Erythroblast (primary cell): ENCODE measurements around the gene RIN1.

Experiments
- DNase-seq, 2 experiments: peaks; one replicate each; lab custom pipeline; 2025; lab: John Stamatoyannopoulos, UW
- GATA1 ChIP-seq: IDR thresholded peaks from 2 replicates; pipeline ENCODE4 v1.6.1; 2011; ENCODE audit warnings: low read depth, mild to moderate bottlenecking, control low read depth, low read length, moderate library complexity
- POLR2A ChIP-seq: IDR thresholded peaks from 2 replicates; pipeline ENCODE4 v1.6.1; 2011; ENCODE audit warnings: mild to moderate bottlenecking, low read length

RIN1 gene

DNA sequence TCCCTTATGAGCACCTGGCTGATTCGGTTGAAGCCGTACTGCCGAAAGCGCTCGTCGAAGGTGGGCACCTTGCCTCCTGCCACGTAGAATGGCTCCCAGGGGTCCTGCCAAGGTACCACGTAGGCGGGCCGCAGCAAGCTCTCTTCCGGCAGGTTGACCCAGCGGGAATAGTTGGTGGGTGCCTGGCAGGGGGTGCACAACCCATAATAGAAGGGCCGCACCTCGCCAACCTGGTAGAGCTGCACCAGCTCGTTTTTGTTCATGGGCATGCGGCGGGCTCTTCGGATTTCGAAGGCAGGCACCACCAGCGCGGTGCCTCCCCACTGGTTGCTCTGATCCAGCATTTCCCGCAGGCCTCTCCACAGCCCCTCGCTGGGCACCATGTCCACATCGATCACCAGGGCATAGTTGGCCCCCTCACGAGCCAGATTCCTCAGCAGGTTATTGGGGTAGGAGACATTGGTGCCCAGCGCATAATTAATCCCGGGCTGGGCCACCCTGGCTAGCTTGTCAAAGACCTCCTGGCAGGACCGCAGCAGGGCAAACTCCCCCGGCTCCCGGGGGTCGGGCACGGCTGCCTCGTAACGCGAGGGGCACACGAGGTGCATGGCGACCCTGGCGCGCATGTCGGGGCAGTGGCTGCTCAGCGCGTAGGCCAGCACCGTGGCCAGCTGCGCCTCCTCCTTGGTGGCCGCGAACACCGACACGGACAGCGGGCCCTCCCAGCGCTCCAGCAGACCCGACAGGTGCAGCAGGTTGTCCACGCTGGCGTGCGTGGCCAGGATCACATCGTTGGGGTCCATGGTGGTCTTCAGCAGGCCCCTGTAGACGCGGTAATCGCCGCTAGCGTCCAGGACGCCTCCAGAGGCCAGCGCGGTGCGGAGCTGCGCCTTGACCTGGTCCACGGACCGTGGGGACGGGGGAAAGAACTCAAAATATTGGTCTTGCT is 10.5 kb upstream of the RIN1 start:
- DNase-seq, result no peak
- TF ChIP-seq GATA1 (no peak), POLR2A (no peak)

- no peak for DNase-seq
- TF ChIP-seq POLR2A, result no peak
- no peak for TF ChIP-seq GATA1
These were observed 9.0 kb upstream of the RIN1 start for GRCh38 chr11:66345316-66345649.

GRCh38 chr11:66344550-66345315 is 8.5 kb upstream of the RIN1 start, which contains the start of gene BRMS1:
TSS of gene BRMS1 (minus strand) at chr11:66345104. CDS start at chr11:66342234, 2,870 bp downstream.
- DNase-seq, result peak; percentile 98 to 99
- TF ChIP-seq GATA1, result no peak
- TF ChIP-seq POLR2A, result peak; percentile 88

- no peak for TF ChIP-seq POLR2A
- no peak for TF ChIP-seq GATA1
- no peak for DNase-seq
These were observed 6.9 kb upstream of the RIN1 start for GRCh38 chr11:66343176-66343575.

GRCh38 chr11:66341502-66342126 is 5.4 kb upstream of the RIN1 start:
- no peak for DNase-seq
- TF ChIP-seq POLR2A (no peak), GATA1 (no peak)

DNA sequence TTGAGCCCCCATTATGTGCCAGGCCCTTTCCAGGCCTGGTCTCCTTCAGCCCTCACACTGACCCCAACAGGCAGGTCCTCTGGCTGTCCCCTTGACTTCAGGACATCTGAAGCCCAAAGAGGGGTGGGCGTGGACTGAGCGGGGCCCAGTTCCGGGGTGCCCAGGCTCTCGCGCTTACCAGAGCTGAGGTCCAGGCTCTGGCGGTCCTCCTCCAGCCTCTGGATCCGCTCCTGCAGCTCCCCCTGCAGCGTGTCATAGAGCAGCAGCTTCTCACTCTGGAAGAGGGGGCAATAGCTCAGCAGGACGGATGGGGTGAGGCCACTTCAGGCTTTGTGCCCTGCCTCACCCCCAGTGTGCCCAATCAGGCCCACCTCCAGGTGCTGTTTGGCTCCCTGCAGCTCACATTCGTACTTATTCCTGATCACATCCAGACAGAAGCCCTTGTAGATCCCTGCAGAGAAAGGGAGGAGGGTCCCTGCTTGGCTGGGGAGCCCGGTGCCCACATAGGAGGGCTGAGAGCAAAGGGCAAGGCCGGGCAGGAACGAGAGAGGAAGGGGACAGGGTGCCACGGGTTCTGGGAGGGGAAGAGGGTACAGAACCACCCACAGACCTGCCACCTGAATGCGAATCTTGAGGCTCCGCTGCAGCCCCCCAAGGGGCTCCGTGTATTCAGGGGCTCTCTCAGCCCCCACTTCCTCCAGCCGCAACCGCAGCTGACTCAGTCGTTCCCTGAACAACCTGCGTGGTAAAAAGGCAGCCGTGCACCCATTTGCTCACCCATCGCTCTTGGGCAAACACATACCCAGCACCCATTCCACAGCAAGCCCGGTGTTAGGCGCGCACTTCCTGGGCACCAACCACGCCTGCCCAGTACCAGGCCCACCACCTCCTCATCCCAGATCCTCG is 4.6 kb upstream of the RIN1 start:
- DNase-seq, result no peak
- TF ChIP-seq GATA1 (no peak), POLR2A (no peak)

- TF ChIP-seq POLR2A (no peak), GATA1 (no peak)
- DNase-seq, result no peak
These were observed 3.7 kb upstream of the RIN1 start for GRCh38 chr11:66339686-66340483.

- TF ChIP-seq POLR2A (no peak), GATA1 (no peak)
- DNase-seq, result no peak
These were observed 3.0 kb upstream of the RIN1 start for GRCh38 chr11:66339162-66339675.

GRCh38 chr11:66338276-66339161 is 2.3 kb upstream of the RIN1 start:
- DNase-seq, result no peak
- TF ChIP-seq POLR2A (no peak), GATA1 (no peak)

- no peak for DNase-seq
- TF ChIP-seq POLR2A, result no peak
- TF ChIP-seq GATA1, result no peak
These were observed 1.1 kb upstream of the RIN1 start for GRCh38 chr11:66337103-66337899.
